GM12878 (cell line): ENCODE results near the gene KIF6. TPM values are rescaled to one million over a fixed set of nuclear protein-coding genes. Genes with fewer than 3 reads are reported as not detected.

Experiments used
- BCL11A ChIP-seq: IDR thresholded peaks from 2 replicates; pipeline ENCODE4 v1.6.1; 2011; ENCODE audit warnings: low read depth, low read length
- CHD2 ChIP-seq: IDR thresholded peaks from 2 replicates; pipeline ENCODE4 v1.6.1; 2011; ENCODE audit warnings: low read depth, low read length, improper control_type of control experiment, borderline replicate concordance
- CREM ChIP-seq: IDR thresholded peaks from 2 replicates; pipeline ENCODE4 v1.6.1; 2014; ENCODE audit warnings: antibody characterized with exemption, low read depth
- DPF2 ChIP-seq: fragments of 450-650 bp; IDR thresholded peaks from 2 replicates; pipeline ENCODE4 v1.6.1; 2017; ENCODE audit warnings: mild to moderate bottlenecking
- GATAD2B ChIP-seq: fragments of 450-650 bp; conservative IDR thresholded peaks from 2 replicates; pipeline ENCODE4 v1.6.1; 2017; ENCODE audit warnings: low read depth, mild to moderate bottlenecking, moderate library complexity
- HDAC2 ChIP-seq: fragments of 200-600 bp; sonication (generic); IDR thresholded peaks from 2 replicates; pipeline ENCODE4 v1.6.1; 2017
- IKZF2 ChIP-seq, 2 experiments: fragments of 450-650 bp; IDR thresholded peaks; 2 replicates each; pipeline ENCODE4 v1.6.1; 2017; ENCODE audit warnings: mild to moderate bottlenecking in 2 of 2, moderate library complexity in 2 of 2
- POLR2AphosphoS5 ChIP-seq: IDR thresholded peaks from 2 replicates; pipeline ENCODE4 v1.6.1; 2011; ENCODE audit warnings: mild to moderate bottlenecking, low read length, inconsistent platforms
- RCOR1 ChIP-seq: conservative IDR thresholded peaks from 2 replicates; pipeline ENCODE4 v1.6.1; 2012; ENCODE audit warnings: low read depth, low read length, improper control_type of control experiment
- SREBF1 ChIP-seq: IDR thresholded peaks from 2 replicates; pipeline ENCODE4 v1.6.1; 2012; ENCODE audit warnings: mild to moderate bottlenecking, low read length
- TAF1 ChIP-seq: IDR thresholded peaks from 2 replicates; pipeline ENCODE4 v1.6.1; 2011; ENCODE audit warnings: mild to moderate bottlenecking, low read depth, low read length, borderline replicate concordance
- TBL1XR1 ChIP-seq: IDR thresholded peaks from 2 replicates; pipeline ENCODE4 v1.6.1; 2012; ENCODE audit warnings: low read depth, low read length, improper control_type of control experiment
- ZNF24 ChIP-seq: fragments of 450-650 bp; IDR thresholded peaks from 2 replicates; pipeline ENCODE4 v1.6.1; 2017; ENCODE audit warnings: antibody characterized with exemption, mild to moderate bottlenecking
- ZSCAN29 ChIP-seq: fragments of 450-650 bp; IDR thresholded peaks from 2 replicates; pipeline ENCODE4 v1.6.1; 2017; ENCODE audit warnings: mild to moderate bottlenecking, moderate library complexity
- polyA plus RNA-seq, 11 experiments: library from polyadenylated mRNA; depleted of rRNA in 4 of 11; unstranded in 6 of 11; stranded (reverse) in 5 of 11; fragments of >200 nt; fragmentation: Nextera tagmentation in 4 of 11; fragmentation: Illumina TruSeq in 1 of 11; extraction: Ambion mirVana in 4 of 11; extraction: Trizol in 1 of 11; gene quantifications; 1 replicate in 1 of 11; 2 replicates in 10 of 11; pipeline versions ENCODE4 v1.2.1 to v1.2.3, GENCODE V29; 2011 to 2016; ENCODE audit warnings: inconsistent platforms in 2 of 11, missing spikeins in 2 of 11, low read depth in 1 of 11
- total RNA-seq, 4 experiments: library from RNA; depleted of rRNA in 3 of 4; stranded (reverse); fragments of >200 nt in 3 of 4; fragmentation: Illumina TruSeq in 1 of 4; extraction: Trizol in 1 of 4; gene quantifications; 2 replicates each; pipeline versions ENCODE4 v1.2.1 to v1.2.3, GENCODE V29; 2013 to 2021
- TF ChIP-seq, protein P1 (sequence below): fragments of 450-650 bp; IDR thresholded peaks from 2 replicates; pipeline ENCODE4 v1.6.1; 2018; ENCODE audit warnings: mild to moderate bottlenecking, low read depth, moderate library complexity; ENCODE audit not compliant: partially characterized antibody
- TF ChIP-seq, protein P2 (sequence below): IDR thresholded peaks from 2 replicates; pipeline ENCODE4 v1.6.1; 2012; ENCODE audit warnings: improper control_type of control experiment, low read depth, low read length; ENCODE audit not compliant: insufficient replicate concordance
- TF ChIP-seq, protein P3 (sequence below): fragments of 450-650 bp; IDR thresholded peaks from 2 replicates; pipeline ENCODE4 v1.6.1; 2017; ENCODE audit warnings: mild to moderate bottlenecking
- TF ChIP-seq, protein P4 (sequence below): fragments of 450-650 bp; IDR thresholded peaks from 2 replicates; pipeline ENCODE4 v1.6.1; 2014; ENCODE audit warnings: mild to moderate bottlenecking
- TF ChIP-seq, protein P5 (sequence below): IDR thresholded peaks from 2 replicates; pipeline ENCODE4 v1.6.1; 2011; ENCODE audit warnings: mild to moderate bottlenecking, low read depth, low read length, moderate library complexity; ENCODE audit not compliant: insufficient replicate concordance

KIF6 gene
- total and polyA plus RNA-seq, 10 of the 15 experiments (the other 5 are each of a cell fraction or from before 2014, with no cell fraction given) = 0.09 to 1.0 (median 0.28) TPM

DNA sequence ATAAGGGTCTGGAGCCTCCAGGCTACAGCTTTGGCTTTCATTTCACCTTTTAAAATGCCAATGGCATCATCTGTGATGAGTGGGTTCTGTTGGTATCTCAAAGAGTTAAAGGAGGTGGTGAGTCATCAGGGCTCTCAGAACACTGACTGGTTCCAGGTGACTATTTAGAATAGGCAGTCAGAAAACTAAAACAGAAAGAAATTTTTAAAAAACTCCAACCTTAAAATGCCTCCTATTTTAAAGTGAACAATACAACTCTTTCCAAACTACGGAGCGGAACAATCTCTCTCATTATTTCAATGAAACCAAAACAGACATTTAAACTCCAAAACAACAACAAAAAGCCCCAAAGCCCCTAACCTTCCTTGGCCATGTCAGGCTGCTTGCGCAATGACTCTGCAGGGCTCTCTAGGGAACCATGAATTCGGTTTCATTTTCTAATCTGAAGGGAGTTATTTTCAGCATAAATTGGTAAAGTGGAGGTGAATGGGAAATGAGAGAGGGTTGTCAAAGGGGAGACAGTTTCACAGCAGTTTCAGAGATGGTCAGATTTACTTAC lies 194.9 kb downstream of the KIF6 start (continued):
- TF ChIP-seq, protein P1, sequence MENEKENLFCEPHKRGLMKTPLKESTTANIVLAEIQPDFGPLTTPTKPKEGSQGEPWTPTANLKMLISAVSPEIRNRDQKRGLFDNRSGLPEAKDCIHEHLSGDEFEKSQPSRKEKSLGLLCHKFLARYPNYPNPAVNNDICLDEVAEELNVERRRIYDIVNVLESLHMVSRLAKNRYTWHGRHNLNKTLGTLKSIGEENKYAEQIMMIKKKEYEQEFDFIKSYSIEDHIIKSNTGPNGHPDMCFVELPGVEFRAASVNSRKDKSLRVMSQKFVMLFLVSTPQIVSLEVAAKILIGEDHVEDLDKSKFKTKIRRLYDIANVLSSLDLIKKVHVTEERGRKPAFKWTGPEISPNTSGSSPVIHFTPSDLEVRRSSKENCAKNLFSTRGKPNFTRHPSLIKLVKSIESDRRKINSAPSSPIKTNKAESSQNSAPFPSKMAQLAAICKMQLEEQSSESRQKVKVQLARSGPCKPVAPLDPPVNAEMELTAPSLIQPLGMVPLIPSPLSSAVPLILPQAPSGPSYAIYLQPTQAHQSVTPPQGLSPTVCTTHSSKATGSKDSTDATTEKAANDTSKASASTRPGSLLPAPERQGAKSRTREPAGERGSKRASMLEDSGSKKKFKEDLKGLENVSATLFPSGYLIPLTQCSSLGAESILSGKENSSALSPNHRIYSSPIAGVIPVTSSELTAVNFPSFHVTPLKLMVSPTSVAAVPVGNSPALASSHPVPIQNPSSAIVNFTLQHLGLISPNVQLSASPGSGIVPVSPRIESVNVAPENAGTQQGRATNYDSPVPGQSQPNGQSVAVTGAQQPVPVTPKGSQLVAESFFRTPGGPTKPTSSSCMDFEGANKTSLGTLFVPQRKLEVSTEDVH = peak; percentile 24
- TF ChIP-seq, protein P2, sequence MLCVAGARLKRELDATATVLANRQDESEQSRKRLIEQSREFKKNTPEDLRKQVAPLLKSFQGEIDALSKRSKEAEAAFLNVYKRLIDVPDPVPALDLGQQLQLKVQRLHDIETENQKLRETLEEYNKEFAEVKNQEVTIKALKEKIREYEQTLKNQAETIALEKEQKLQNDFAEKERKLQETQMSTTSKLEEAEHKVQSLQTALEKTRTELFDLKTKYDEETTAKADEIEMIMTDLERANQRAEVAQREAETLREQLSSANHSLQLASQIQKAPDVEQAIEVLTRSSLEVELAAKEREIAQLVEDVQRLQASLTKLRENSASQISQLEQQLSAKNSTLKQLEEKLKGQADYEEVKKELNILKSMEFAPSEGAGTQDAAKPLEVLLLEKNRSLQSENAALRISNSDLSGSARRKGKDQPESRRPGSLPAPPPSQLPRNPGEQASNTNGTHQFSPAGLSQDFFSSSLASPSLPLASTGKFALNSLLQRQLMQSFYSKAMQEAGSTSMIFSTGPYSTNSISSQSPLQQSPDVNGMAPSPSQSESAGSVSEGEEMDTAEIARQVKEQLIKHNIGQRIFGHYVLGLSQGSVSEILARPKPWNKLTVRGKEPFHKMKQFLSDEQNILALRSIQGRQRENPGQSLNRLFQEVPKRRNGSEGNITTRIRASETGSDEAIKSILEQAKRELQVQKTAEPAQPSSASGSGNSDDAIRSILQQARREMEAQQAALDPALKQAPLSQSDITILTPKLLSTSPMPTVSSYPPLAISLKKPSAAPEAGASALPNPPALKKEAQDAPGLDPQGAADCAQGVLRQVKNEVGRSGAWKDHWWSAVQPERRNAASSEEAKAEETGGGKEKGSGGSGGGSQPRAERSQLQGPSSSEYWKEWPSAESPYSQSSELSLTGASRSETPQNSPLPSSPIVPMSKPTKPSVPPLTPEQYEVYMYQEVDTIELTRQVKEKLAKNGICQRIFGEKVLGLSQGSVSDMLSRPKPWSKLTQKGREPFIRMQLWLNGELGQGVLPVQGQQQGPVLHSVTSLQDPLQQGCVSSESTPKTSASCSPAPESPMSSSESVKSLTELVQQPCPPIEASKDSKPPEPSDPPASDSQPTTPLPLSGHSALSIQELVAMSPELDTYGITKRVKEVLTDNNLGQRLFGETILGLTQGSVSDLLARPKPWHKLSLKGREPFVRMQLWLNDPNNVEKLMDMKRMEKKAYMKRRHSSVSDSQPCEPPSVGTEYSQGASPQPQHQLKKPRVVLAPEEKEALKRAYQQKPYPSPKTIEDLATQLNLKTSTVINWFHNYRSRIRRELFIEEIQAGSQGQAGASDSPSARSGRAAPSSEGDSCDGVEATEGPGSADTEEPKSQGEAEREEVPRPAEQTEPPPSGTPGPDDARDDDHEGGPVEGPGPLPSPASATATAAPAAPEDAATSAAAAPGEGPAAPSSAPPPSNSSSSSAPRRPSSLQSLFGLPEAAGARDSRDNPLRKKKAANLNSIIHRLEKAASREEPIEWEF = peak; percentile 26
- TF ChIP-seq DPF2 (peak; percentile 87), SREBF1 (peak; percentile 37; the same call in 1 of the 2 replicates), GATAD2B (no peak; the same call in 1 of the 2 replicates), ZSCAN29 (0 out of 2 replicates have a peak, but pooled peaks have one; percentile 37), TAF1 (no peak), BCL11A (peak; percentile 79), TBL1XR1 (peak; percentile 84), HDAC2 (no peak), CHD2 (peak; percentile 63; the same call in 1 of the 2 replicates), ZNF24 (peak; percentile 71), POLR2AphosphoS5 (no peak), RCOR1 (no peak; the same call in 1 of the 2 replicates), IKZF2 (IDR thresholded peaks at IDR 0.05) (peak; percentile 92 to 95), CREM (peak; percentile 46; the same call in 1 of the 2 replicates)
- TF ChIP-seq, protein P3, sequence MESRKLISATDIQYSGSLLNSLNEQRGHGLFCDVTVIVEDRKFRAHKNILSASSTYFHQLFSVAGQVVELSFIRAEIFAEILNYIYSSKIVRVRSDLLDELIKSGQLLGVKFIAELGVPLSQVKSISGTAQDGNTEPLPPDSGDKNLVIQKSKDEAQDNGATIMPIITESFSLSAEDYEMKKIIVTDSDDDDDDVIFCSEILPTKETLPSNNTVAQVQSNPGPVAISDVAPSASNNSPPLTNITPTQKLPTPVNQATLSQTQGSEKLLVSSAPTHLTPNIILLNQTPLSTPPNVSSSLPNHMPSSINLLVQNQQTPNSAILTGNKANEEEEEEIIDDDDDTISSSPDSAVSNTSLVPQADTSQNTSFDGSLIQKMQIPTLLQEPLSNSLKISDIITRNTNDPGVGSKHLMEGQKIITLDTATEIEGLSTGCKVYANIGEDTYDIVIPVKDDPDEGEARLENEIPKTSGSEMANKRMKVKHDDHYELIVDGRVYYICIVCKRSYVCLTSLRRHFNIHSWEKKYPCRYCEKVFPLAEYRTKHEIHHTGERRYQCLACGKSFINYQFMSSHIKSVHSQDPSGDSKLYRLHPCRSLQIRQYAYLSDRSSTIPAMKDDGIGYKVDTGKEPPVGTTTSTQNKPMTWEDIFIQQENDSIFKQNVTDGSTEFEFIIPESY = no peak
- TF ChIP-seq, protein P4, sequence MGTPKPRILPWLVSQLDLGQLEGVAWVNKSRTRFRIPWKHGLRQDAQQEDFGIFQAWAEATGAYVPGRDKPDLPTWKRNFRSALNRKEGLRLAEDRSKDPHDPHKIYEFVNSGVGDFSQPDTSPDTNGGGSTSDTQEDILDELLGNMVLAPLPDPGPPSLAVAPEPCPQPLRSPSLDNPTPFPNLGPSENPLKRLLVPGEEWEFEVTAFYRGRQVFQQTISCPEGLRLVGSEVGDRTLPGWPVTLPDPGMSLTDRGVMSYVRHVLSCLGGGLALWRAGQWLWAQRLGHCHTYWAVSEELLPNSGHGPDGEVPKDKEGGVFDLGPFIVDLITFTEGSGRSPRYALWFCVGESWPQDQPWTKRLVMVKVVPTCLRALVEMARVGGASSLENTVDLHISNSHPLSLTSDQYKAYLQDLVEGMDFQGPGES = no peak
- TF ChIP-seq, protein P5, sequence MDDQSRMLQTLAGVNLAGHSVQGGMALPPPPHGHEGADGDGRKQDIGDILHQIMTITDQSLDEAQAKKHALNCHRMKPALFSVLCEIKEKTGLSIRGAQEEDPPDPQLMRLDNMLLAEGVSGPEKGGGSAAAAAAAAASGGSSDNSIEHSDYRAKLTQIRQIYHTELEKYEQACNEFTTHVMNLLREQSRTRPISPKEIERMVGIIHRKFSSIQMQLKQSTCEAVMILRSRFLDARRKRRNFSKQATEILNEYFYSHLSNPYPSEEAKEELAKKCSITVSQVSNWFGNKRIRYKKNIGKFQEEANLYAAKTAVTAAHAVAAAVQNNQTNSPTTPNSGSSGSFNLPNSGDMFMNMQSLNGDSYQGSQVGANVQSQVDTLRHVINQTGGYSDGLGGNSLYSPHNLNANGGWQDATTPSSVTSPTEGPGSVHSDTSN = no peak
